NCI-H2227 treated with DMSO at 0.1 percent for 48 hours (cell line): Measurements from ENCODE around the gene NTPCR.

Experiments used
- DNase-seq: peaks from one replicate; lab custom pipeline; 2025; lab: John Stamatoyannopoulos, UW

Gene NTPCR

DNA sequence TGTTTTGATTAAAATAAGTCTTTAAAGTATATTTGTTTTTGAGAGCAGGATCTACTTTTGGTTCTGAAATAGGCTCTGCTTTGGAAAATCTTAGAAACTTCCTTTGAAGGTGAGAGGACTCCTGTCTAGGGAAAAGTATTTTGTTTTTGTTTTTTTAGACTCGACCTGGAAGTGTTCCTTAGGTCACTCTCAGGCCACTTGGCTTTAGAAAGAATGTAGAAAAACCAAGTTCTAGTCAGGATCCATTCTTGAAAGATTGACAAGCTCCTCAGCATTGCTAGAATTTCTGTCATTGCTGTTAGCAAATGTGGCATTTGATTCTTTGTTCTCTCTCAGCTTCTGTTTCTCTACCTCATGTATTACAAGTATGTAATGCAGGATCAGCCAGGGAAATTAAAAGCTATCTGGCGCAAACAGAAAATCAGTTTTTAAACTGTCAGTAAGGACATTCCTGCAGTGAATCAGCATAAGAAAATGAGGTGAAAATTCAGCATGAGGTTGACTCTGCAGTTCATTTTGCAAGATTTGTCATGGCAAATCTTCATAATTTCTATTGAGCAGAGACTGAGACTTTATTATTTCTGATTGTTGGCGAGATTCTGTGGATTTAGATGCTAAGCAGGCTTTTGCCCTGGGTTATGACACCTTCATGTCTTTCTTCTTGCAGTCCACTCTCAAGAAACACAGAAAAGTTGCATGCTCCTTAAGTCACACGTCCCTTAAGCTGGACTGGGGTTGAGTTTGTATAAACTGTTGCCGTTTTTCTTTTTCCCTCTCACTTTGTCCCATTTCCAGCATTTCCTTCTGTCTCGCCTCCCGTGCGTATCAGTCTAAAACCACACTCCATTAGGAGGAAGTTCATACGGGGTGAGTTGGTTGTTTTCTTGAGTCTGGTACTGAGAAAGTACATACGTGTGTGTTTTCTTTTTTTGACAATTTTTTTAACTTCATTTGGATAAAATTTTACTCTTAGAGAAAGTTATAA, 12.6 kb downstream of the NTPCR start:
- no peak for DNase-seq

DNA sequence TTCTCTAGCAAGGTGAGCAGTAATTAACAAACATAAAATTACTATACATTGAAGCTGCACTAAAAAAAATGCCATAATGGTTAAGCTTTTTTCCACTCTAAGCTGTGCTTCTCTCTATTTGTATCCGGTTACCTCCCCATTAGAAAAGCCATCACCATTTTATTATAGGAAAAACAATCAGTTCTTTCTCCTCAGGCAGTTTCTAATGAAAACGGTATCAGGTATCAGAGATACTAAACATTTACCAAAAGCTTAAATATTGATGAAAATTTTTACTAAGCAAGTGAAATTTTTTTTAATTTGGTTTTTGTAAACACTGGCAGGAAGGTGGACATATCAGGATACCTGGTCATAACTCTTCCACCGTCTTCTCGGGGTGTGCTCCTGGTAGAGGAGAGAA, 14.2 kb downstream of the NTPCR start:
- no peak for DNase-seq

DNA sequence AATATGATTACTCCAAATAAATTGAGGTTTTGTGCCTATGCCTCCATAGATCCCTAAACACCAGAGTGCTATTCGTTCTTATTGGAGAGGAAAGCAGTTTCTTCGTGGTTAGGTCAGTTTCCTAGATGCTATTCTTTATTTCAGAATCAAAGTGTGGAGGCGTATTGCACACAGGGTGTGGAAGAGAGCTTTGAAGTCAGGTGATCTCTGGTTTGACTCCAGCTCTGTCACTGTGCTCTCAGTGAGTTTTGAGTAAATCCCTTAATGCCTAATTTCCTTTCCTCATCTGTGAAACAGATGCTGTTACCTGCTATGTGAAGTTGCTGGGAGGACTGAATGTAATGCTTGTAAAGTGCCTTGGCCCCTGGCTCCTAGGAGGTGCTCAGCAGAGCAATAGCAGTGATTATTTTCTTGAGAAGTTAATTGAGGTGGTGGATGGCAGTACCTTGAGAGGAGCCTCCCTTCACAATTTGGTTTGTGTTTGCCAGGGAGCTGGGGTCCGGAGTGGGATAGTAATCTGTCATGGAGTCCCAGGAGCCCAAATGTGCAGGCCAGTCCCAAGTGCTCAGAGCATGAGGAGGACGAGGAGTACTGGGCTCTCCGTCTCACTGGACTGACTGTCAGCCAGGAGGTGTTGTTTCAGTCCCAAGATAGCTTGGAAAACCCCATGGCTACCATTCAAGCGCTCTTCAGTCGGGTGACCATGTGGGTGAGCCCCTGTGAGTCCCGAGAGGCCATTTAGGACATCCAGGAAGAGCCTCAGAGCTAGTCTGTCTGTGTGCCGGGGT, 14.9 kb downstream of the NTPCR start:
- no peak for DNase-seq

DNA sequence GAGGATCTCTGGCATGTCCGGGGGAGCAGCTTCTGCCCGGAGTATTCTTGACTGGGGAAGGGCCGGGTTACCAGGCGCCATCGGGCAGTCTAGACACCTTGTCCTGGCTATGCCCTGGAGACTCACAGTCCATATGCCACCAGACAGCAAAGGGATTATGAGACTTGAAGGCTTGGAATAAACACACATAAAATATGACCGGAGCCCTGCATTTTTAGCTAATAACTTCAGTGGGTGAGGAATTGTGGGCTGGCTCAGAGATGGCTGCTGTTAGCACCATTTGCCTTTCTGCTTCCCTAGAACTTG, 15.5 kb downstream of the NTPCR start:
- no peak for DNase-seq

DNA sequence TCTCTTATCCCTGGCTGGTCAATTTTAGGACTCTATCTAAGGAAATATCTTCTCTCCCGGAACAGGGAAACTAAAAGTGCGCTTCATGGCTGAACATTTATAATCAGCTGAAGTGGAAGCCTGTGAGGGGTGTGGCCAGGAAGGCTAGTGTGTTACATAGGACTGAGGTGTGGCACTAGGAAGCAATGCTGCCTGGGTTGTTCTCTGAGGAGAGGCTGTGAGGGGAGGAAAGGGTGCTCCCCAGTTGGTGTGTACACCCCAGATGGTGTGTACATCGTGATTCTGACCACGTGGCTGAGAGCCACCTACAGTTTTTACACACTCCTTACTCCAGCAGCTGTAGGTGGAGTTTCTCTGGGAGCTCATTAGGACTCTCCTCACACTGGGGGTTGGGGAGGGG, 16.3 kb downstream of the NTPCR start:
- no peak for DNase-seq

DNA sequence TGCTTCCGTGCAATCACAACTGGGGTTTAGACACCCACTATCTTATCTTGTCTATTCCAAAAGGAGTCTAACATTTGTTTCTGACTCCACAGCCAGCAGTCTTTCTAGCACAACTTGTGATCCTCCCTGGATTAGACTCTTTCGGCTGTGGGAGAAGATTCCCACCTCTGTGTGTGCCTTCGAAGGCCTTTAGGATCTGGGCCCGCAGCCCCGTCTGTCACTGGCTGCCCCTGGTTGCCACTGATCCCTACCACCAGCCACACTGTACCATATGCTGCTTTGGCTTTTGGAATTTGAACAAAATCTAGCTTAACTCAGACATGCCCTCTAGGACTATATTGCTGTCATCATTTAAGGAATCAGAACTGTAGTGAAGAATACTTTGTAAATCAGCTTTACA, 18.0 kb downstream of the NTPCR start:
- no peak for DNase-seq

DNA sequence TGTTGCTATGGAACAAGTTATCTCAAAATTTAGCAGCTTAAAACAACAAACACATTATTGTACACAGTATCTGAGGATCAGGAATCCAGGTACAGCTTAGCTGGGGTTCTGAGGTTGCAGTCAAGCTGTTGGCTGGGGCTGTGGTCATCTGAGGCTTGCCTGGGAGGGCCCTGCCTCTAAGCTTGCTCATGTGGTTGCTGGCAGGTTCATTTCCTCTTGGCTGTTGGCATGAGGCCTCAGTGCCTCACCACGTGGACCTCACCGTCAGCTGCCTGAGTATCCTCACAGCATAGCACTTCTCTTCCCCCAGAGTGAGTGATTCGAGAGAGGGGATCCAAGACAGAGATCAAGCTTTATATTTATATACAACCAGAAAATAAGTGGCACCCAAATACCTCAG, 18.6 kb downstream of the NTPCR start:
- DNase-seq, result no peak

DNA sequence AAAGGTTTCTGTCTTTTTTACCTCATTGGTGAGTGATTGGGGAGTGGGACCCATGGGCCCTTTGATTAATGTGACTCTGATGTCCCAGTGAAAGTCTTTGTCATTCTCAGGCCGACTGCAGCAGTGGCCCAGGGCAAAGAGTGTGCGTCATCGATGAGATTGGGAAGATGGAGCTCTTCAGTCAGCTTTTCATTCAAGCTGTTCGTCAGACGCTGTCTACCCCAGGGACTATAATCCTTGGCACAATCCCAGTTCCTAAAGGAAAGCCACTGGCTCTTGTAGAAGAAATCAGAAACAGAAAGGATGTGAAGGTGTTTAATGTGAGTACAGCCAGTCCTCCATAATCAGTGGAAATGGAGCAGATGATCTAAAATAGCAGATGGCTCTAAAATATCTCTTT, 19.4 kb downstream of the NTPCR start:
- no peak for DNase-seq

DNA sequence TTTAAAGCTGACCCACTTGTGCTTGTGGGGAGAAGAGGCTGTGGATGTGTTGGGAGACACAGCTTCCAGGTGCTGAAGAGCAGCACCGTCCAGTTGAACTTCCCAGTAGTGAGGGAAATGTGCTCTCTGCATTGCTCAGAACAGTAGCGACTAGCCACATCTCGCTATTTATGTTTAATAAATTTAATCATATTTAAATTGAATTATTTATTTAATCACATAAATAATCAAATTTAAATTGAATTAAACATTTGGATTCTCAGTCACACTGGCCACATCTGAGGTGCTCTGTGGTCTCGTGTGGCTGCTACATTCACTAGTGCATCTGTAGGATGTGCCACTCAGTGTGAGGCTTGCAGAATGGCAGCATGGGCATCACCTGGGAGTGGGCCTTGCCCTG, 20.1 kb downstream of the NTPCR start:
- DNase-seq, result no peak

DNA sequence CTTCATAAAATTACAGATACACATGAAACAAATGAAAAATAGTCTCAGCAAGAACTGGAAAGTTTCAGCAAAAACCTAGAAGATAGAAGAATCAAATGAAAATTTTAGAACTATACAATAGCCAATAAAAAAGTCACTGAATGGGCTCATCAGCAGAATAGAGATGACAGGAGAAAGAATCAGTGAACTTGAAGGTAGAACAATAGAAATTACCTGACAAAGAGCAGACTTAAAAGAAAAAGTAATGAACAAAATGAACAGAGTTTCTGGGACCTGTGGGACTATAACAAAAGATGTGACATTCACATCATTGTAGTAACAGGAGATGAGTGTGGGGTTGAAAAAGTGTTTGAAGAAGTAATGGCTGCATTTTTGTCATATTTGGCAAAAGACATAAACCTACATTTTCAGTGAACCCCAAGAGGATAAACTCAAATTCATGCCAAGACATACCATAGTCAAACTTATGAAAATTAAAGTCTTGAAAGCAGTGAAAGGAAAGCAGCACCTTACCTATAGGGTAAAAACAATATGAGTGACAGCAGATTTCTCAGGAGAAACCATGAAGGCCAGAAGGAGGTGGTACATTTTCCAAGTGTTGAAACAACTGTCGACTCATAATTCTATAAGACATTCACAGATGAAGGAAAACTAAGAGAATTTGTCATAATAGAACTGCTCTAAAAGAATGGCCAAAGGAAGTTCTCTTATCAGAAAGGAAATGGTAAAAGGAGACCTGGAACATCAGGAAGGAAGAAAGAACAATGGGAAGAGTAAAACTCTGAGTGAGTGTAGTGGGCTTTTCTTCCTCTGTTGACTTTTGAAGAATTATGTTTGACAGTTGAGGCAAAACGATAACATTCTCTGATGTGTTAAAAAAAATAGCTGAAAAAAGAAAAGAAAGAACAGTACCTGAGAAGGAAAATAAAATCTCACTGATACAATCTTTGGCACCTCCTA, 23.5 kb downstream of the NTPCR start:
- no peak for DNase-seq

DNA sequence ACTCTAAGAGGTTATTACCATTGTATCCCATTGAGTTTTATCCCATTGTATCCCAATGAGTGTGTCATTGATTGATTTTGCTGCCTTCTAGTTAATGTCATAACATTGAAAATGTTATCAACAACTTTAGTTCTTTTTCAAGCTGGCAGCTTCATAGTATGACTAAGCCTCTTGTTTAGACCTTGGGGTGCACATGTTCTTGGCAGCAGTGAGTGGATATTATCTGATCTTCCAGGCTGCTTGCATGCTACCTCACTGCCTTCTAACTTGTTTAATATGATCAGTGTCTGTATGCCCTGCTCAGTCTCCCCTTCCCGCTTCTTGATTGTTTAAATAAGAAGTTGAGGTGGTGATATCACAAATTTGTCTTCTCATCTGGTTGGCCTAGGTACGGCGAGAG, 24.6 kb downstream of the NTPCR start:
- no peak for DNase-seq

DNA sequence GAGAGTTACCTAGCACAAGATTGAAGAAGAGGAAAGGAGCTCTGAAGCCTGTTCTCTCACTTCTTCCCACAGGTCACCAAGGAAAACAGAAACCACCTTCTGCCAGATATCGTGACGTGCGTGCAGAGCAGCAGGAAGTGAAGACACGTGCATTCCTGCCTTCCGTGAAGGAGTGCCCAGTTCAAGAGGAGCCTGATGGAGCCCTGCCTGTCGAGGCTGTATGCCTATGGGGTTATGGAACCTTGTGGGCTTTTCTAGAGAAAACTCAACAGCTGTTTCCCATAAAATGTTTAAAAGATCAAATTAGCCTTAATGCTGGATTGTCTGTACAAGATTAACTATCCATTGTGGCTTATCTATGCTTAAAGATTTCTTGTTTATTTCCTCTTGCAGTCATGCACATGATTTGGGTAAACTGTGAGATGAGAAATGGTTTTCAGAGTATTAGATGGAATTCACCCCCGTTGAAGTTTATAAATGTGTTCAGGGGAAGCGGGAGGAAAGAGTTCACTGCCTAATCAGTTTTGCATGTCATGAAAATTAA, 27.8 kb downstream of the NTPCR start:
- no peak for DNase-seq

DNA sequence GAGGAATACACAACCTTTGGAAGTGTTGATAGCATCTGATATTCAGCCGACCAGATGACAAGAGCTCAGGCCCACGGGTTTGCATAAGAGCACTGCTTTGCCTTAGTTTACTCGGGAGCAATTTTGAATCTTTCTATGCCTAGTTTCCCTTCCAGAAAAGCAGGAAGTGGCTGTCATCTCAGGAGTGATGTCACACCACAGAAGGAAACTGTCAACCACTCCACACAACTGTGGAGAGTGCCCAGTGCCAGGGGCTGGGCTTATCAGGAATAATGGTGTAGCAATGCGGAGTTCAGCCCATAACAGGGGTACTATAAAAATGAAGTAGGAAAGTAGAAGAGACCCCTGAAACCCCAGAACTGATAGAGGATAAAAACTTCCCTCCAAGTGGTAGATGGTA, 28.4 kb downstream of the NTPCR start:
- no peak for DNase-seq

DNA sequence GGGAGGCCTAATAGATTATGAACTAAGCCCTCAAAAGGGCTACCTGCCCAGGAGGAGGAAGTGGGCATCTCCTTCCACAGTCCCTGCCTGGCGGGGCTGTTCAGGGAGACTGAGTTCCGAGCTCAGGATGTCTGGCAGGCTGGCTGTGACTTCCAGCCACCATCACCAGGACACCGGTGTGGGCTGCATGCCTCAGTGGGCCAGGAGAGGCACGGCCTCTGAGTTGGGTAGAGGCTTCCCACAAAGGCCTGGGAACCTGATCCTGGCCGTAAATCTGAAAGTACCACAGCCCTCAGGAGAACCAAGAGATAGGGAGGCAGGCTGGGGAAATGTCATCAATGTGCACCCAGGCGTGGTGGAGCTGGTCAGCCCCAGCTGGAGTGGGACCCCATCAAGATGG, 29.1 kb downstream of the NTPCR start:
- DNase-seq, result no peak

DNA sequence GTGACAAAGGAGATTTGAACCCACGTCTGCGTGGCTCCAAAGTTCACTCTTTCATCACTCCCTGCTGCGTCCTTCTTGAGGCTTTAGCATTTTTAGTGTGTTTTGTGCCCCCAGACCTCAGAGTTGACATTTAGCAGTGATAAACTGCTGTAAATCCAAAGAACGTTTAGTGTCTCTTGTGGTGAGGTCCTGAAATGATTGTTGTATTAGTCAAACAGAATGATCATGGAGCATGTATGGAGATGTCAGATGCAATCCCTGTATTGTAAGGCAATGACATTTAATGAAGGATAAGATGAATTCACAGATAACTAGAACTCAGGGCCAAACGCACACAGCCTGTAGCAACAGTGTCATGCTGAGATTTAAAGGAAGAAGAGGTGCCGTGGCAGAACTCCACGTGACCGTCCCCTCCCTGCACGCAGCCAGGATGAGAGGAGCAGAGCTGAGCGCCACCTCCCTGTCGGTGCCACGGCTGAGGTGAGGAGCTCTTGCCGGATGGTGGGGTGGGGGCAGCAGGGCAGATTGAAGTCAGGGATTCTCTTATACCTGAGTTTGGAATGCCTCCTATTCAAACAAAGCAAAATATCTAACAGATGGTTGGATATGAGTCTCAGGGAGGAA, 30.1 kb downstream of the NTPCR start:
- DNase-seq, result peak; percentile 20

DNA sequence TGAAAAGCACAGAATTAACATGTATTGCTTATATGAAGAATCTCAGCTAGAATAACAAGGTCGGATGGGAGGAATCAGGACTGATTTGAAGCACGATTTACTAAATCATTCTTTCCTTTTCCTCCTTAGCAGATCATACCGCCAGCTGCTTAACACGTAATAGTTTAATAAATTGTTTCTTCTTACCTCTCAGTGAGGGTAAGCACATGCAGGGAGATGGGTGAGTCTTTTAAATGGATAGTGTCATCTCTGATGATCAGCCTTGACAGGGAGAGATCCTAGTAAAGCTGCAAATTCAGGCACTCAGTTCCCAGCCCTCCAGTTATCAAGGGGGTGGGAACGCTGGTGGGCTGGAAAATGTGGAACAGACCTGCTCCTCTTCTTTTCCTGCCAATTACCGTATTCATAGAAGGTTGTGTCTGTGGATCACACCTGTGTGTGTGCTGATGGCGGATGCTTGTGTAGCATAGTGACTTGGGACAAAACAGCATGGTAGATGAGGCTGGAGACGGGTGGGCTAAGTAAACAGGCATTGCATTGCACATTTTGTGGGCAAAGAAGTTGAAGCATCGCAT, 30.7 kb downstream of the NTPCR start:
- no peak for DNase-seq

DNA sequence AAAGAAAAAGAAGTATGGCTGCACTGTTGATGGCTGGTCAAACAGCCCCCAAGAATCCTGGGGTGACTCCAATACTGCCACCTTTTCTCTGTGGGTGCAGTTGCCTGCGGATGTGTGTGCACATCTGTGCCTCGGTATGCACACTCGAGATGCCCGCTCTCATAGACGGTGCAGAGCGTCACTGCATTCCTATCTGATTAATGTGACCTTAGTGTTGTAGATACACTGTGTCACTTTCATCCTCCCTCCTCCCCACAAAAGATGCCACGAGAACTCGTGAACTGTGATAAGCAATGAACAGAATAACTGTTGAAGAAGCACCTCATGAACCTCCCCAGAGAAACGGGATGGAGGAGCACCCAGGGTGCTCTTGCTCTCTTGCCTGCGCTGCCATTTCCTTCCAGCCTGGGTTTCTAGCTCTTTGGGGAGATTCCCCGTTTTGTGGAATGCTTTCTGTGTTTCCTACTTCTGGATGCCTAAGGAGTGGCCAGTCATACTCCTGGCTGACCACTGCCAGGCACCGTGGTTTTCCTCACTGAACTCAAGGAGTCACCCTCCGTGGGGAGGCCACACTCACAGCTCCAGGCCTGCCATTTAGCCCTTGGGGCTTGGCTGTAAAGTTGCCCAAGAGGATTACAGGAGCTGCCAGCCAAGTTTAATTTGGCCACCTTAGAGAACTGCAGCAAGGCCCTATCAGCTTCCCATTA, 32.0 kb downstream of the NTPCR start:
- no peak for DNase-seq

DNA sequence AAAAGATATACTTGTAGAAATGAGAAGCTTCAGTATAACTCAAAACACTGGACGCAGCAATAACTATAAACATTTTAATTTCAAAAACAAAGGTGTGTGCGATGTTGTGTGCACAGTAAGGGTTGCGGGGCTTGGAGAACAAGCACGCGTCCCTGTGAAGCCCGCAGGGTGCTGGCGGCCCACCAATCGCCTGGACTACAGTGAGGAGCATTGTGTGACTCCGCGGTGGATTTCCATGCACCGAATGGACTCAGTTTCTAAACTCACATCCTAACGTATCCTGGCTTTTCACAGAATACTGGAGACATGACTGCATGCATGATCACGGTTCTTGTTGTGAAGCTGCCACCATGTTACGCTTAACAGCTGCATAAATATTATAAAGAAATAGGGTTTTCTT, 33.0 kb downstream of the NTPCR start:
- no peak for DNase-seq

DNA sequence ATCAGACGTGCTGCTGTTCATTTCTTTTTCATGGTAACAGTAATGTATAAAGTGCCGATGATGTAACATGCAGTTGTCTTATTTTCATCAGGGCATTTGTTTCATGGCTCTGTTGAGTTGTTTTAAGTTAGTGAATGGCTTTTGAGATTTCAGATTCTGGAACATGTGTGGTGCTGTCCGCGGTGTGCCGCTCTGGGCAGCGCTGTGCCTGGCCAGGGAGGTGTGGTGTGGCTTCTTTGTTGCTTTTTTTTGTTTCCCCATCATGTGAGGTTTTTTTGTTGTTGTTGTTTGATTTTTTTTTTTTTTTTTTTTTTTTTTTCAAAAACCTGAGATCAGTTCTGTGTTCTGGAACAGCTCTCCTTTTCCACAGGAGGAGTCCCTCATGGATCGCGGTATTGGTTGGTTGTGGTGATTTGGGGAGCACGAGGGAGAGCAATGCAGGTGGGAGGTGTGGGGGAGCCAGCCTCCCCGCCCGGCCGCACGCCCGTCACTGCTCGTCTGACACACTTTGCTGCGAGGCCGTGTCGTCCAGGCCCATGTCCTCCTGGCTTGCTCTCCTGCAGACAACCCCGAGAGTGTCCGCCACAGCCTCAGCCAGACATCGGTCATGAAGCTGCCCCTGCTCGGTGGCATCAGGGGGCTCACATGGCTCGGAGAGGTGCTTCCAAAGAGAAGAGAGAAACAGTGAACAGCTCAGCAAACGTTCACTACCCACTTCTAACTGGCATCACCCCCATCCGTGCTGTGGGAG, 33.6 kb downstream of the NTPCR start:
- no peak for DNase-seq
